ENCODE data around the gene SMPX.

Gene SMPX

DNA sequence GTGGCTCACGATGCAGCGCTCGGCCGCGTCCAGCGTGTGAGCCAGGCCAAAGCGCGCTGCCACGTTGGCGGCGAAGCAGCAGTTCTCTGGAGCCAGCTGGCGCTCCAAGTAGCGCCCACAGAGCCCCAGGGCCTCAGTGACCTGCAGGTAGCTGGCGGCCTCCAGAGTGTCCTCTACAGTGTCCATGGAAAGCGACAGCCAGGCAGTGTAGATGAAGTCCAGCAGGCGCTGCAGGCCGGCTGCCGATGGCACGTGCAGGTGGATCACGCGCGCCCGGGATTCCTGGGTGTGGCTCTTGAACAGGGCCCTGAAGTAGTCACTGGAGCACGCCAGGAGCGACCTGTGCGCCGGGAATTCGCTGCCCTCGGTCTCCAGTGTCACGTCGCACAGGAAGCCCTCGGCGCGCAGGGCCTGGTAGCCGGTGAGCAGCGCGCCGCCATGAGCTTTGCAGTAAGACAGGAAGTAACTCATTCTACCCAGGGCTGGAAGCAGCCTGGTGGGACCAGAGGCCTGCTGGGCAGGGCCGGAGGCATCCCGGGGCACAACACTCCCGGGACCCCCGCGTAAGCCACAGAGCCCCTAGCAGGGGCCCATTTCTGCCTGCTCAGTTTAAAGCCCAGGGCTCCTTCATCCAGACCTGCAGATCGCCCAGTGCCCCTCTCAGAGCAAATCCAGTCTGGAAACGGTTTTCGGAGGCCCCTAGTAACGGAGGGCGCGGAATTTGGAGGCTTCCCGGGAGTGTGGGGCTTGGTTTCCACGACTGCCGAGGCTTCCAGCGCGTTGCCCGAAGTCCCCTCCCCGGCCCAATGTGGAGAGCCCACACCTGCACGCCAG, 100.4 kb downstream of the SMPX start:
- no peak for DNase-seq (ENCODE audit: low spot score)

DNA sequence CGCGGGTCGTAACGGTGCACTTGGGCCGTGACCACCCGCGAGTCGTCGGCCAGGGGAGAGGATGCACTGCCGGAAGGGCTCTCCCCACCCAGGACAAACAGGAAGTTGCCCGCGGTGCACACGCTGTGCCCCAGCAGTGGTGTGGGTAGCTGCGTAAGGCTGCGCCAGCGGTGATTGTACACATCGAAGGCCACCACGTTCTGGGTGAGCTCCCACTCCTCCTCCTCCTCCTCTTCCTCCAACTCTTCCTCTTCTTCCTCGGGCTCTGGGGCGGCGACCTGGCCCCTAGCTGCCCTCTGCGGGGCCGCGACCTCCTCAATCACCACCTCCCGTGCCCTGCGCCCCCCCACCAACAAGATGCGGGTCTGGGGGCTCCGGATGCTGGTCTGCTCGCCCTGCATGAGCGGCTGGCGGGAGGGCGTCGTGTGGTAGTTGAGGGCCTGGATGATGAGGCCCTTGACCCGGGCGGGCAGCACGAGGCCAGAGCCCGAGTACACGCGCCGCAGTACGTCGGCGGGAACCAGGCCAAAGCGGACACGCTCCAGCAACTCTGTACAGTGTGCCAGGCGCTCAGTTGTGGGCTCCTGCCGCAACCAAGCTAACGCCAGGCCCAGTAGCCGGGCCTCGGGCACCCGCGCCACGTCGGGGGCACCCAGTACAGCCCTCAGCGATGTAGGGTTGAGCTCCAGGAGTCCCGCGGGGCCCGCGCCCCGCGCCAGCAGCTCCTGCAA, 101.2 kb downstream of the SMPX start:
- no peak for DNase-seq (ENCODE audit: low spot score)

Data from pons (tissue), 1 donor.